ENCODE measurements around the gene SHF. TPM values are rescaled to one million over a fixed set of nuclear protein-coding genes. Genes with fewer than 3 reads are reported as not detected.

The SHF gene
- total RNA-seq, 1 experiment from 2014 or later: 21.7 TPM

- DNase-seq: no peak
- no peak overlapping the region for H2AFZ ChIP-seq (ENCODE audit: low read length)
- no peak overlapping the region for H3K4me2 ChIP-seq (ENCODE audit: insufficient read depth, insufficient read length, low read length)
- peaks cover 2% of the 10 kb centered on the region for H3K23me2 ChIP-seq (ENCODE audit: insufficient read length, low read depth, low read length, poor library complexity, severe bottlenecking)
- no peak for TF ChIP-seq CTCF (conservative IDR thresholded peaks at IDR 0.05)
- H3K79me1 ChIP-seq (ENCODE audit: insufficient read depth, low read depth, low read length, poor library complexity, severe bottlenecking): no peaks in the 10 kb centered on the region
- no peak overlapping the region for H3T11ph ChIP-seq (ENCODE audit: low read length)
- no peak overlapping the region for H2BK120ac ChIP-seq (ENCODE audit: low read depth, low read length, poor library complexity, severe bottlenecking)
- H2BK20ac ChIP-seq (ENCODE audit: low read depth, low read length, poor library complexity, severe bottlenecking): no peak overlapping the region
- no peak overlapping the region for H3K27ac ChIP-seq (ENCODE audit: insufficient read length, low read depth, low read length)
- peaks cover 6 to 9% of the 10 kb centered on the region in 2 experiments for H3K9me3 Mint-ChIP-seq
- peaks cover 30% of the 10 kb centered on the region for H3K27me3 ChIP-seq (ENCODE audit: insufficient read depth, low read length)
- no peak overlapping the region for H4K8ac ChIP-seq (replicated peaks; ENCODE audit: insufficient read length, low read depth, low read length)
- no peaks in the 10 kb centered on the region; a peak in 2 of 7 replicates for H3K36me3 Mint-ChIP-seq (ENCODE audit: insufficient read depth in 1 of 3, low read depth in 3 of 3)
- H3K9ac ChIP-seq (ENCODE audit: extremely low read depth, insufficient read length, low read length): no peak overlapping the region
- H3K18ac ChIP-seq (ENCODE audit: insufficient read length, low read depth, low read length): no peak overlapping the region
- no peak overlapping the region for H3K4ac ChIP-seq (ENCODE audit: low read depth, low read length)
- no CpG with 5 or more reads among the region's 10 CpGs for WGBS (ENCODE audit: extremely low coverage, insufficient read length, low lambda C conversion rate)
- no peaks in the 10 kb centered on the region for H3K4me1 ChIP-seq (ENCODE audit: insufficient read depth, low read length)
- H2BK5ac ChIP-seq (ENCODE audit: insufficient read length, low read length): no peak overlapping the region
- no peak overlapping the region for H2BK15ac ChIP-seq (ENCODE audit: low read depth, low read length)
- H3K4me3 Mint-ChIP-seq: no peak overlapping the region
- H4K91ac ChIP-seq (ENCODE audit: insufficient read length, low read depth, low read length): no peak overlapping the region
- no peaks in the 10 kb centered on the region for H3K79me2 ChIP-seq (ENCODE audit: insufficient read depth, low read length)
- no peak overlapping the region for H3K27ac Mint-ChIP-seq
- H2BK12ac ChIP-seq (ENCODE audit: insufficient read length, low read depth, low read length): no peak overlapping the region
- H3K9me3 ChIP-seq (ENCODE audit: control insufficient read depth, low read depth, low read length): no peaks in the 10 kb centered on the region
- no peak overlapping the region for H3K14ac ChIP-seq (ENCODE audit: insufficient read depth, low read length)
- peaks cover 3% of the 10 kb centered on the region for H4K20me1 ChIP-seq (ENCODE audit: control insufficient read depth, insufficient read depth, insufficient read length)
- no peak overlapping the region for H3K23ac ChIP-seq (ENCODE audit: insufficient read length, low read depth, low read length)
- H3K4me1 Mint-ChIP-seq: peaks cover 2 to 12% of the 10 kb centered on the region in 2 experiments; a peak in 3 of 4 replicates
- H4K5ac ChIP-seq (ENCODE audit: insufficient read length, low read depth, low read length): no peak overlapping the region
- peaks cover 81% of the 10 kb centered on the region for H3K27me3 Mint-ChIP-seq (ENCODE audit: low read depth)
- no peak overlapping the region for H3K56ac ChIP-seq (ENCODE audit: insufficient read length, low read depth, low read length)
- H2AK5ac ChIP-seq (ENCODE audit: insufficient read length, low read length): no peak overlapping the region
Measured at GRCh38 chr15:45120081-45120972, 67.4 kb downstream of the SHF start.
